HCT116 (cell line): ENCODE data around the gene CENPB. TPM values are rescaled to one million over a fixed set of nuclear protein-coding genes. Genes with fewer than 3 reads are reported as not detected.

Experiments used
- ATAC-seq: fragments of 200-7000 bp; cut with Tn5 transposase; 2 replicates; pipeline ENCODE4 v1.9.1; 2020; ENCODE audit warnings: mild to moderate bottlenecking, moderate library complexity
- BruUV-seq: library from RNA; stranded (reverse); fragments of 400-500 nt; replicated peaks from 2 replicates; lab custom pipeline; 2021; lab: Mats Ljungman, UMichigan
- CTCF ChIA-PET: fragments of 300-600 bp; sonication (Branson Sonifier 250); formaldehyde crosslinking; loops from one replicate; lab custom pipeline; 2021; ENCODE audit warnings: antibody characterized with exemption; lab: Charles Lee
- POLR2A ChIA-PET: fragments of 300-600, 350-600 bp; sonication (Branson Sonifier 250); formaldehyde crosslinking; loops from one replicate; lab custom pipeline; 2021; ENCODE audit warnings: antibody characterized with exemption; lab: Charles Lee
- RAD21 ChIA-PET, 2 experiments: fragments of 300-600 bp; sonication (Branson Sonifier 250); formaldehyde crosslinking; loops; one replicate each; lab custom pipeline; 2023; ENCODE audit warnings: low total read pairs in 2 of 2; ENCODE audit not compliant: uncharacterized antibody in 2 of 2, unreplicated experiment in 2 of 2, low non-redundant PET in 1 of 2; lab: Charles Lee
- DNase-seq: peaks from one replicate; pipeline ENCODE4 v3.0.0-alpha.2; 2010; ENCODE audit warnings: low read depth, low spot score
- H2AFZ ChIP-seq: fragments of 200-600 bp; shearing (Covaris generic), sonication (generic); 2 replicates; pipeline ENCODE4 v1.6.1; 2017; ENCODE audit warnings: low read depth, mixed run types, mixed read lengths, antibody characterized with exemption, low read length; ENCODE audit not compliant: poor library complexity, severe bottlenecking
- H3K27ac ChIP-seq: 2 replicates; pipeline ENCODE4 v1.5.1; 2012; ENCODE audit warnings: low read depth, low read length
- H3K27me3 ChIP-seq: fragments of 200-600 bp; sonication (generic); 2 replicates; pipeline ENCODE4 v1.6.1; 2016; ENCODE audit warnings: mixed run types, low read length, mixed read lengths; ENCODE audit not compliant: insufficient read depth
- H3K36me3 ChIP-seq, 2 experiments: fragments of 200-500 bp in 1 of 2; fragments of 200-600 bp in 1 of 2; sonication (Bioruptor generic) in 1 of 2; sonication (generic) in 1 of 2; 2 replicates each; pipeline versions ENCODE4 v1.5.1 to v1.6.1; 2014 to 2016; ENCODE audit warnings: low read length in 2 of 2, inconsistent platforms in 1 of 2, mixed read lengths in 1 of 2, mixed run types in 1 of 2; ENCODE audit not compliant: insufficient read depth in 2 of 2, control insufficient read depth in 1 of 2
- H3K4me1 ChIP-seq, 2 experiments: fragments of 200-600 bp in 1 of 2; sonication (generic) in 1 of 2; 2 replicates each; pipeline versions ENCODE4 v1.5.1 to v1.6.1; 2012 to 2017; ENCODE audit warnings: low read length in 2 of 2, inconsistent platforms in 1 of 2, mild to moderate bottlenecking in 1 of 2, mixed read lengths in 1 of 2, mixed run types in 1 of 2, moderate library complexity in 1 of 2; ENCODE audit not compliant: insufficient read depth in 2 of 2, control insufficient read depth in 1 of 2
- H3K4me2 ChIP-seq: fragments of 200-600 bp; sonication (generic); 2 replicates; pipeline ENCODE4 v1.6.1; 2017; ENCODE audit warnings: mixed run types, low read length, mixed read lengths
- H3K4me3 ChIP-seq, 2 experiments: fragments of 200-600 bp in 1 of 2; sonication (generic) in 1 of 2; replicated peaks in 1 of 2; 2 replicates each; pipeline ENCODE4 v1.5.1; 2011 to 2016; ENCODE audit warnings: low read length in 2 of 2, control low read depth in 1 of 2, low read depth in 1 of 2, mild to moderate bottlenecking in 1 of 2, mixed read lengths in 1 of 2, mixed run types in 1 of 2
- H3K79me2 ChIP-seq: fragments of 200-600 bp; sonication (generic); 2 replicates; pipeline ENCODE4 v1.6.1; 2017; ENCODE audit warnings: mild to moderate bottlenecking, mixed run types, low read length, moderate library complexity, mixed read lengths; ENCODE audit not compliant: insufficient read depth
- H3K9ac ChIP-seq: fragments of 200-600 bp; sonication (generic); 2 replicates; pipeline ENCODE4 v1.6.1; 2016; ENCODE audit warnings: low read length, mixed read lengths
- H3K9me2 ChIP-seq: fragments of 200-600 bp; sonication (generic), shearing (Covaris generic); 2 replicates; pipeline ENCODE4 v1.6.1; 2017; ENCODE audit warnings: mixed run types, mild to moderate bottlenecking, moderate library complexity; ENCODE audit not compliant: insufficient read depth
- H3K9me3 ChIP-seq, 2 experiments: fragments of 200-500 bp in 1 of 2; fragments of 200-600 bp in 1 of 2; sonication (Bioruptor generic) in 1 of 2; sonication (generic) in 1 of 2; 2 replicates each; pipeline ENCODE4 v1.6.1; 2014 to 2017; ENCODE audit warnings: low read length in 2 of 2, mixed read lengths in 2 of 2, inconsistent platforms in 1 of 2, low read depth in 1 of 2, mild to moderate bottlenecking in 1 of 2, mixed run types in 1 of 2, moderate library complexity in 1 of 2; ENCODE audit not compliant: control insufficient read depth in 1 of 2, insufficient read depth in 1 of 2
- H4K20me1 ChIP-seq: fragments of 200-600 bp; sonication (generic), shearing (Covaris generic); 2 replicates; pipeline ENCODE4 v1.6.1; 2017; ENCODE audit warnings: mixed run types, mild to moderate bottlenecking, moderate library complexity; ENCODE audit not compliant: insufficient read depth
- CEBPB ChIP-seq: IDR thresholded peaks from 2 replicates; pipeline ENCODE4 v1.6.1; 2012; ENCODE audit warnings: low read depth
- EGR1 ChIP-seq: IDR thresholded peaks from 2 replicates; pipeline ENCODE4 v1.6.1; 2012; ENCODE audit warnings: low read depth
- ELF1 ChIP-seq: IDR thresholded peaks from 2 replicates; pipeline ENCODE4 v1.6.1; 2012; ENCODE audit warnings: low read depth, borderline replicate concordance
- TCF7L2 ChIP-seq: IDR thresholded peaks from 2 replicates; pipeline ENCODE4 v1.7.0; 2011; ENCODE audit warnings: borderline replicate concordance, inconsistent platforms; ENCODE audit not compliant: insufficient read depth, insufficient read length; ENCODE audit errors: extremely low read depth
- ZNF274 ChIP-seq: fragments of 200-500 bp; sonication (Bioruptor generic); IDR thresholded peaks from 2 replicates; pipeline ENCODE4 v1.6.1; 2014; ENCODE audit warnings: mild to moderate bottlenecking, low read depth, low read length, inconsistent platforms
- intact Hi-C: fragments of 100-400 bp; cut with micrococcal nuclease; formaldehyde crosslinking; loops from 2 replicates; pipeline ENCODE4 v1.10.0; 2022
- total RNA-seq: library from RNA; stranded (reverse); gene quantifications from one replicate; pipeline ENCODE4 v1.2.1, GENCODE V29; 2021; ENCODE audit not compliant: unreplicated experiment
- TF ChIP-seq, protein P1 (sequence below), 3 experiments: fragments of 200-600 bp in 1 of 3; sonication (generic) in 1 of 3; IDR thresholded peaks in 2 of 3; conservative IDR thresholded peaks in 1 of 3; 2 replicates each; pipeline ENCODE4 v1.5.1; 2012 to 2017; ENCODE audit warnings: low read depth in 2 of 3, low read length in 2 of 3, antibody characterized with exemption in 1 of 3, borderline replicate concordance in 1 of 3, control low read depth in 1 of 3, mild to moderate bottlenecking in 1 of 3, mixed read lengths in 1 of 3, mixed run types in 1 of 3, moderate library complexity in 1 of 3; ENCODE audit not compliant: insufficient read depth in 1 of 3
- TF ChIP-seq, protein P2 (sequence below): IDR thresholded peaks from 2 replicates; pipeline ENCODE4 v1.6.1; 2011; ENCODE audit warnings: mild to moderate bottlenecking, low read length, moderate library complexity; ENCODE audit not compliant: insufficient replicate concordance; ENCODE audit errors: extremely low read depth

Gene CENPB
- total RNA-seq, 1 experiment from 2014 or later = 67.2 TPM

DNA sequence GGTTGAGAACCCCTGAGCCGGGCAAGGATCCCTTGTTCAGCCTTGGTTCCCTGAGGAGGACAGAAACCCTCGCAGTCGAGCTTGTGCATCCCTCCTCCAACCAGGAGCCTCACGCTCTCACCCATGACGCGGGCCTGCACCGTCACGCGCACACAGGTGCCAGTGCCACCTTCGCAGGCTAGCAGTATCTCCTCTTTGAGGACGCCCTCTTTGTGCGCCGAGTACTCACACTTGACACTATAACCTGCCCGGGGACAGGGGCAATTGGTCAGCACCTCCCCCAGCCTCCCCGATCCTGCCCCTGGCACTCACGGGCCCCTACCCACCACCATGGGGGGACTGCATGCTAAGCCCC is 32.3 kb downstream of the CENPB start:
- Histone ChIP-seq H3K4me1 (peaks cover 0 to 8% of the 10 kb centered on the region in 2 experiments; a peak in 1 of 4 replicates), H2AFZ (no peak overlapping the region), H3K36me3 (peaks cover 6 to 36% of the 10 kb centered on the region in 2 experiments; a peak in 3 of 4 replicates), H3K9me3 (no peaks in the 10 kb centered on the region), H3K27ac (no peak overlapping the region), H4K20me1 (no peaks in the 10 kb centered on the region), H3K27me3 (no peaks in the 10 kb centered on the region), H3K79me2 (peaks cover 2% of the 10 kb centered on the region; the same call in 1 of the 2 replicates), H3K4me2 (no peak overlapping the region), H3K4me3 (no peak overlapping the region), H3K9me2 (no peaks in the 10 kb centered on the region), H3K9ac (no peak overlapping the region)
- intact Hi-C loops = no loop called here
- BruUV-seq = no TSS peak
- POLR2A ChIA-PET = no interaction called here
- no peak for DNase-seq
- CTCF ChIA-PET = interaction anchor here (1.3 kb wide), 1 partner anchor 9 kb away, joined by 3 read pairs; no protein-coding TSS in a partner anchor
- RAD21 ChIA-PET = no interaction called here
- ATAC-seq = no peak
- TF ChIP-seq, protein P1, sequence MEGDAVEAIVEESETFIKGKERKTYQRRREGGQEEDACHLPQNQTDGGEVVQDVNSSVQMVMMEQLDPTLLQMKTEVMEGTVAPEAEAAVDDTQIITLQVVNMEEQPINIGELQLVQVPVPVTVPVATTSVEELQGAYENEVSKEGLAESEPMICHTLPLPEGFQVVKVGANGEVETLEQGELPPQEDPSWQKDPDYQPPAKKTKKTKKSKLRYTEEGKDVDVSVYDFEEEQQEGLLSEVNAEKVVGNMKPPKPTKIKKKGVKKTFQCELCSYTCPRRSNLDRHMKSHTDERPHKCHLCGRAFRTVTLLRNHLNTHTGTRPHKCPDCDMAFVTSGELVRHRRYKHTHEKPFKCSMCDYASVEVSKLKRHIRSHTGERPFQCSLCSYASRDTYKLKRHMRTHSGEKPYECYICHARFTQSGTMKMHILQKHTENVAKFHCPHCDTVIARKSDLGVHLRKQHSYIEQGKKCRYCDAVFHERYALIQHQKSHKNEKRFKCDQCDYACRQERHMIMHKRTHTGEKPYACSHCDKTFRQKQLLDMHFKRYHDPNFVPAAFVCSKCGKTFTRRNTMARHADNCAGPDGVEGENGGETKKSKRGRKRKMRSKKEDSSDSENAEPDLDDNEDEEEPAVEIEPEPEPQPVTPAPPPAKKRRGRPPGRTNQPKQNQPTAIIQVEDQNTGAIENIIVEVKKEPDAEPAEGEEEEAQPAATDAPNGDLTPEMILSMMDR (IDR thresholded peaks at IDR 0.05 in 2 of 3, conservative IDR thresholded peaks at IDR 0.05 in 1 of 3; ENCODE audit: borderline replicate concordance in 1 of 3, insufficient read depth in 1 of 3, low read depth in 2 of 3, low read length in 2 of 3) = no peak
- TF ChIP-seq ELF1 (no peak), TCF7L2 (no peak), CEBPB (no peak), EGR1 (no peak), ZNF274 (no peak)
- TF ChIP-seq, protein P2, sequence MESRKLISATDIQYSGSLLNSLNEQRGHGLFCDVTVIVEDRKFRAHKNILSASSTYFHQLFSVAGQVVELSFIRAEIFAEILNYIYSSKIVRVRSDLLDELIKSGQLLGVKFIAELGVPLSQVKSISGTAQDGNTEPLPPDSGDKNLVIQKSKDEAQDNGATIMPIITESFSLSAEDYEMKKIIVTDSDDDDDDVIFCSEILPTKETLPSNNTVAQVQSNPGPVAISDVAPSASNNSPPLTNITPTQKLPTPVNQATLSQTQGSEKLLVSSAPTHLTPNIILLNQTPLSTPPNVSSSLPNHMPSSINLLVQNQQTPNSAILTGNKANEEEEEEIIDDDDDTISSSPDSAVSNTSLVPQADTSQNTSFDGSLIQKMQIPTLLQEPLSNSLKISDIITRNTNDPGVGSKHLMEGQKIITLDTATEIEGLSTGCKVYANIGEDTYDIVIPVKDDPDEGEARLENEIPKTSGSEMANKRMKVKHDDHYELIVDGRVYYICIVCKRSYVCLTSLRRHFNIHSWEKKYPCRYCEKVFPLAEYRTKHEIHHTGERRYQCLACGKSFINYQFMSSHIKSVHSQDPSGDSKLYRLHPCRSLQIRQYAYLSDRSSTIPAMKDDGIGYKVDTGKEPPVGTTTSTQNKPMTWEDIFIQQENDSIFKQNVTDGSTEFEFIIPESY = no peak
